ENCODE measurements around the gene SCN10A.

SCN10A gene

DNA sequence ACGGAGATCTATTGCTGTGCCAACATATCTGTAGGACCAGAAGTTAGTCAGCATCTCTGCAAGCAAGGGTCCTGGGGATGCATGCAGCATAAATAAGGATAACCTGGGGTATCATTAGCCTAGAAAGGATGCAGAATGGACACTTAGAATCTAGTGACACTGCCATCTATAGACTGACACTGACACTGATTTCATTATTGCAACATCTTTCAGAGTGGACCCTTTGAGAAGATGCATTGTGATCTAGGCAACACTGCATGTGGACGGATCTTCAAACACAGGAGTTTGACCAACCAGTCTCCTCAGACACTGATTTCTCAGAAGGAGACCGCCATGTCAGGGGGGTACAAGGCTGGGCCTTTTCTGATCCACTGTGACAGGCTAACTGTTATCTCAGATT, 52.4 kb downstream of the SCN10A start:
- no peak for DNase-seq

- no peak for DNase-seq
Measured at GRCh38 chr3:38758557-38758956, 57.5 kb downstream of the SCN10A start.

GRCh38 chr3:38757721-38758120, 58.3 kb downstream of the SCN10A start:
- DNase-seq = no peak

- DNase-seq = no peak
Measured at GRCh38 chr3:38756892-38757291, 59.1 kb downstream of the SCN10A start.

DNA sequence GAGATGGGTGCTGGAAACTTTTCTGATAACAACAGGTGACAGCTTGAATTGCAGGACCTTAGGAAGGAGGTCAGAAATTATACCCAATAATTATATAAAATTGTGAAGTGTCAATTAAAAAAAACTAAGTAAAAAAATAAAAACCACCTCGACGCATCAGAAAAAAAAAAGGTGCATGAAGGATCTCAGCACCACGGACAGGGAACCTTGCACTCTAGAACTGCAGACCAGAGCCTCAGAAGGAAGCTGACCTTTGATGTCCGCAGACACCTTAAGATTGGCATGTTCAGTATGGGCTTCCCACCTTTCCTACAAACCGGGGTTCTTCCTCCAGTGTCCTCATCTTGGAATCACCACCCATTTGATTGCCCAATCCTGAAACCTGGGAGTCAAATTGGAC, 60.9 kb downstream of the SCN10A start:
- DNase-seq = no peak

DNA sequence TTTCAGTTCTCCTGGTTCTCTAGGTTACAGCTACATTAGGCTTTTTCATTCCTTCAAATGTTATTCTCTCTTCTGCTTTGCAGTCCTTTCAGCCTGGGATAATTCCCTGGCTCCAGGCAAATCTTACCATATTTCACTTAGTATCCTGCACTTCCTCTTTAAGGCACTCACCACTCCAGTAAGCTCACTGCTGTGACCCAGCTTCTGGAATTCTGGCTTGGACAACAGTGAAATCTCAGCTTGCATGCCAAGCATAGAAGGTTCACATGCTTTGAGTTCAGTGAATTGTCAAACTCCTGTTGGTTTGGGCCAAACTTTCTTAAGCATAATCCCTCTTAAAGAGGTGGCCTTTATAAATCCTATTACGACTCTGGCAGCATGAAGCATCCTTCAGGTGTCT, 69.4 kb downstream of the SCN10A start:
- no peak for DNase-seq

DNA sequence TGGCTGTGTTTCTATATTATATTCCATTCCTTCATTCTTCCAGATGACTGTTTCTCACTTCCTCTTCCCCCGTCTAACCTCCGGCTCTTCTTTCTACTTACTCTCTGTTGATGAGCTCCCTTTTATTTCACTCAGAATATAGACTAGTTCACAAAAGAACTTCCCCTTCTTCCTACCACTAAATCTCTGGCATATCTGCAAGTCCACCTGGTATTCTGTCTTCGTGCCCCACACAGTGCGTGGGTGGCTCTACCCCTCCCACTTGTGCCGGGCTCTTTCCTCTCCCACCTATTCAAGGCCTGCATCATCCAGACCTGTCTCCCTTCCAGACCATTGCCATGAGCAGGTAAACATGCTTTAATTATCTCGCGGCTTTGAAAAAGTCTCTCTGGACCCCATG, 73.0 kb downstream of the SCN10A start:
- peak; percentile 79 for DNase-seq

DNA sequence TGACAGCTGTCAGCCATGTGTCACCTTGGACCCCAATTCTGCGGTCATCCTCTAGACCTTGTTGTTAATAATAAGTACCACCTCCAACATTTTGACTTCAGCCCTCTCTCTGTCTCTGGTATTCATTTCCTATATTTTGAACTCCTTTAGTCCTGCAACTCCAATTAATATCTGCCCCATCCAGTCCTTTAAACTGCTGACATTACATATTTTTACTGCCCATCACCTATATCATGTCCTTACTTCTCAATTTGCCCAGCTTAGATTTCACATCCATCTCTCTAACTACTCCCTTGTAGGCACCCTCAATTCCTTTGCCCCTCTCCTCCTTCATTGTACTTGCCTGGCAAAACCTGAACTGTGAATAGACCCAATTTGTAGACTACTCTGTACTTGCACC, 73.5 kb downstream of the SCN10A start:
- no peak for DNase-seq

GRCh38 chr3:38740537-38740936, 75.5 kb downstream of the SCN10A start:
- no peak for DNase-seq

DNA sequence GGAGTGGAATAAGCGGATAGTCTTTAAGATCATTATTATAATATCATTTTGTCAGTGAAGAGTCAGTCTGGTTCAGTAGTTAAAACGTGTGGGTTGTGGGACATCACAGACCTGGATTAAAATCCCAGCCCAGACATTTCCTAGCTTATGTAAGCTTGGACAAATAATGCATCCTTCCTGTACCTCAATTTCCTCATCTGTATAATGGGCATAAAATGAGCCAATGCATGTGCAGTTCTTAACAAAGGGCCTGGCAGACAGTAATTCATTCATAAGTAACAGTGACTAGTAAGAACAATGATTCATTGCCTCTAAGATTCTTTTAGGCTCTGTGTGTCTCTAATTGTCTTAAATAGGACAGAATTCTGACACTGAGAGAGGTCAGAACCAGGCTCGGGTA, 76.1 kb downstream of the SCN10A start:
- DNase-seq = no peak

DNA sequence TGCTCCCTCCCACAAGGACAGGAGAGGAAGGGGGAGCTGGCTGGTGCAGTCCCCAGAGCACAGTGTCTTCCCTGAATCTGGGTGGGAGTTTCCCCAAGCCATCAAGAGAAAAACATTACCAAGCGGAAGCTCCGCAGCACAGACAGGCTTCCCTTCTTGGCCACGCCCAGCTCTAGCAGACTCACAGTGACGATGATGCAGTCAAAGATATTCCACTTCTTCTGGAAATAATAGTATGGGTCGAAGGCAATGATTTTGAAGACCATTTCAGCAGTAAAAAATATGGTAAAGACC, 76.7 kb downstream of the SCN10A start:
- DNase-seq = no peak

- DNase-seq = peak; percentile 17
Measured at GRCh38 chr3:38738630-38739395, 77.2 kb downstream of the SCN10A start.

- DNase-seq = no peak
Measured at GRCh38 chr3:38731522-38731921, 84.5 kb downstream of the SCN10A start.

GRCh38 chr3:38730281-38730680, 85.7 kb downstream of the SCN10A start:
- DNase-seq = no peak

DNA sequence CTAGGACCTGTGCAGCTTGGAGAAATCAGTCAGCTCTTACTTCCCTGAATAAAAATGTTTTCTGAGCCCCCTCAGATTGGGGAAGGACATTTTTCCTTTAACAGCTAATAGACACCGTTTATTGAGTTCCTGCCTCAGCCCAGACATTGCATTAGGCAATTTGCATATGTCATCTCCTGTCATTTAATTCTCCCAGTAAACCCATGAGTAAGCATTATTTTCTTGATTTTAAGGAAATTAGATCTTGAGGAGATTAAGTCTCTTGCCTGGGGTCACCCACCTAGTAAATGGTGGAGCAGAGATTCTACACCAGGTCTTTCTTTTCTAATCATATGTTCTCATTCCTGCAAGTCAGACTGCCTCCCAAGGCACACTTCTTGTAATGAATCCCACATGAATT, 88.0 kb downstream of the SCN10A start:
- DNase-seq = no peak

- DNase-seq = no peak
Measured at GRCh38 chr3:38726751-38727150, 89.3 kb downstream of the SCN10A start.

- DNase-seq = no peak
Measured at GRCh38 chr3:38725726-38726419, 90.1 kb downstream of the SCN10A start.

DNA sequence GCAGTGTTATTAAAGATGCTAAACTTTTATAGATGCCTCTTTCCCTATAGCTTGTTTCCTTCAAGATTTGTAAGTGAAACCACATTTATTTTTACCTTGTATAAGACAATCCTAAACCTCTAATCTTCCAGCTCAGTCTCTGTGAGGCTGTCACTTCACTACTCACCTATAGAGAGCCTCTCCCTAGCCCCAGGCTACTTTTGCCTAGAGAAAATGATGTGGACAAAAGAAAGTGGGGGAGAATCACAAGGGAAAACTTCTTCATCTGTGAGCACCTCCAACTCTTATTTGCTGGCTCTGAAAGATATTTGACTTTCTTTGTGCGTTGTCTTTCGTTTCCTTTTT, 91.7 kb downstream of the SCN10A start:
- no peak for DNase-seq

DNA sequence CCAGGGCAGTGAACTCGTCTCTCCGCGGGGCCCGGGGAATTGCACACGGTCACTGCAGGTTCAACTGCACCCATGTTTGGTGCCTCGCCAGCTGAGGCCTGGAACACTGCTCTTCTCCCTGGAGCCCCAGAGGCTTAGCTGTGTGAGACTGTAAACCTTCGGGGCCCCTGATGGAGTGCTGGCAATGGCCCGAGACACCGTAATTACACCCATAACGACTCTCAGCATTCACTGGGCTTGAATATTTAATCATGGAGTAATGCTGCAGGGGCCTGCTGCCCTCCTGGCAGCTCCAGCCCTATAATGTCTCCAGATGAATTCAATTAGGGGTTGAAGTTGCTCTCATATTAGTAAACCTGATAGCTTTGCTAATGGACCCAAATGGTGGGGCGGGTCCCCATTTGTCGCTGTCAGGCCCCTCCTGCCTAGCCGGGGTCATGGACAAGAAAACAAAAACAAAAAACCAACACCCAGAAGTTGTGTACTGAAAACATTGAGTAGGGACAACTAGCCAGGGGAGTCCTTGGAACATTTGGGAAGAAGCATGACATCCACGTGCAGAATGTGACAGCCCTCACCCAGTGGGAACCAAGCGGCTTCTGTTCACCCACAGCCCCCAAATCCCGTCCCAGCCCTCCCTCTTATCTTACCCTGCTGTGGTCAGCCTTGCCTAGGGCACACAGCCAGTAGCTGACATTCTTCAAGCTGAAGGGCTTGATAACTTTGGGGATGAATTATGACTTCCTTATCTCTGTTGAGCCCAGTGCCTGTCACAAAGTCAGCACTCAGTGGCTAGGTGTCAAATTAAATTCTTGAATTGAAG, 92.2 kb downstream of the SCN10A start:
- DNase-seq = peak; percentile 32

DNA sequence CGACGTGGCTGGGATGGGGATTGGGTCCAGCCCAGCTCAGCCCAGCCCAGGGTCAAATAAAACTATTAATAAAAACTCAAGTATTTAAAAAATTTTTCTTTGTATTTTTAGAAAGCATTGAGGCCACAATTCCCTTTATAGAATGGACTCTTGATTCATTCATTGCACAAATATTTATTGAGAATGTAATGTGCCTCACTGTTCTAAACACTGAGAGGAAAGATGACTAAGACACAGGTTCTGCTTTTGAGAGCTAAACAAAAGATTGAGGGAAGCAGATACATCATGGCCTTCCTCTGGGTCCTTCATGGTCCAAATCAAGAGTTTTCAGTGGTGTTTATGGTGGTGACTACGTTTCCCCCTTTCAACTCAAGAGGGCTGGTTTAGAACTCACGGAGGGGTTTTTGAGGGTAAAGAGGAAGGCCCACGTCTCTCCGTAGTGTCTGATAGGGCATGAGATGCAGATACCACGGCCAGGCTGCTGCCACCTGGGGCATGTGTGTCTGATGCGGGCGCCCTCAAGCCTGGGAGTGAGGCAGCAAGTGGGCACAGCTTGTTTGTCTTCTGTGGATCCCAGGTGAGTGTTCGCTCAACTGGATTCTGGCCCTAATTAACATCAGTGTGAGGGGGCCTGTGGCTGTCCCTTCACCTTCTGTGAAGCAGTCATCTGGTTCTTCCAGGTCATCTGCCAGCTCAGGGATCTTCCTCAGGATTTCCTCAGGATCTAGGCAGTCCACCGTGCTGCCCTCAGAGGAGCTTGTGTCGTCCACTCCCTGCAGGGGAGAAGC, 93.0 kb downstream of the SCN10A start:
- peak; percentile 2 for DNase-seq

DNA sequence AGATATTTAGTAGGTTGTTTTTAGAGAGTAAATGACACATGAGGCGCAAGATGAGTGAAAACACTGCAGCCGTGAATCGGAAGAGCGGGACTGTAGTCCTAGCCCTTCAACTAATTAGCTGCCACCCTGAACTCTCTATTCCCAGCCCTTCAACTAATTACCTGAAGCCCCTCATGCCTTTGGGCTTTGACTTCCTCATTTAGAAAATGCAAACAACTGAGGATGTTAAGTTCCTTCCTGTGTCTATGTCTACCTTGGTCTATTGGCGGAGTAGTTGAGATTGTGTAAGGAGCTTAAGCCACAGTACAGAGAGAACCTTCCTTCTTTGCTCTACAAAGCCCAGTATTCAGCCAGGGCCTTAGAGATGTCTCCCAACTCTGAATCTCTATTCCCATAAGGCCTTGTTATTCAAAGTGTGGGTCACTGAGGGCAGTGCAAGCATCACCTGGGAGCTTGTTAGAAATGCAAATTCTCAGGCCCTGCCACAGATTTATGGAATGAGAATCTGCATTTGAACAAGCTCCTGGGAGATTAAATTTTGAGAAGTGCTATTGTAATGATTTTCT, 94.7 kb downstream of the SCN10A start:
- DNase-seq = peak; percentile 24

DNA sequence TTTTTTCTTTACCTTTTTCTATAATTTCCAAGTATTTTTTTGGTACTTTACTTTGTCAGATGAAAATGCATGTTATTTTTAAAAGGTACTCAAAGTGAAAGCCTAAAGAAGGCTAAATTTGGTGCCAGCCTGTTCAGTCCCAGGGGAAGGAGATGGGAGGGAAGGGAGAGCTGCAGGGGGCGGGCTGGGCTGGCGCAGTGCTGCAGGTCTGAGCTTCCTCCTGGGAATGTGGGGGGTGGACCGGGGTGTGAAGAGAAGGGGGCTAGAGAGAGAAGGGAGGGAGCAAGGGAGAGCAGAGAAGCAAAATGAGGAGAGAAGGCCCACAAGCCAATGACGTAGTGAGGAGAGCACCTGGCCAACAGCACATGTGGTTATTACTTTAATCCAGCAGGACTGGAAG, 95.6 kb downstream of the SCN10A start:
- DNase-seq = no peak
